ENCODE data around the gene TRIM72.
"Not testable (repeated sequence)": the region's sequence is repeated elsewhere in the genome, so short reads cannot be mapped to it uniquely, and the experiment has no call there.

TRIM72 gene

GRCh38 chr16:31213877-31214707 lies at the start of gene TRIM72:
Gene TRIM72 (plus strand): TSS chr16:31214119. CDS start chr16:31214739, 620 bp downstream.
- DNase-seq (ENCODE audit: low read depth), result no peak

GRCh38 chr16:31167315-31167714 lies 46.6 kb upstream of the TRIM72 start:
- DNase-seq (ENCODE audit: low read depth), result no peak

GRCh38 chr16:31168848-31169247 lies 45.1 kb upstream of the TRIM72 start:
- DNase-seq (ENCODE audit: low read depth), result no peak

GRCh38 chr16:31170048-31170447 lies 43.9 kb upstream of the TRIM72 start:
- DNase-seq (ENCODE audit: low read depth), result not testable (repeated sequence)

GRCh38 chr16:31177136-31177535 lies 36.8 kb upstream of the TRIM72 start:
- peak; percentile 91 for DNase-seq (ENCODE audit: low read depth)

- no peak for DNase-seq (ENCODE audit: low read depth)
These were observed 34.6 kb upstream of the TRIM72 start for GRCh38 chr16:31179219-31179746.

- DNase-seq (ENCODE audit: low read depth), result peak; percentile 76
These were observed 34.0 kb upstream of the TRIM72 start, which contains the start of gene FUS for GRCh38 chr16:31179747-31180459. Gene FUS (plus strand): TSS chr16:31180139. CDS start chr16:31180215, 76 bp downstream.

GRCh38 chr16:31181102-31181830 lies 32.7 kb upstream of the TRIM72 start:
- DNase-seq (ENCODE audit: low read depth), result peak; percentile 48

- DNase-seq (ENCODE audit: low read depth), result no peak
These were observed 31.5 kb upstream of the TRIM72 start for GRCh38 chr16:31182391-31182790.

- no peak for DNase-seq (ENCODE audit: low read depth)
These were observed 30.2 kb upstream of the TRIM72 start for GRCh38 chr16:31183432-31184428.

- no peak for DNase-seq (ENCODE audit: low read depth)
These were observed 29.0 kb upstream of the TRIM72 start for GRCh38 chr16:31184888-31185287.

GRCh38 chr16:31185339-31185738 lies 28.6 kb upstream of the TRIM72 start:
- no peak for DNase-seq (ENCODE audit: low read depth)

- DNase-seq (ENCODE audit: low read depth), result no peak
These were observed 27.7 kb upstream of the TRIM72 start for GRCh38 chr16:31186176-31186575.

- DNase-seq (ENCODE audit: low read depth), result no peak
These were observed 26.8 kb upstream of the TRIM72 start for GRCh38 chr16:31186930-31187807.

GRCh38 chr16:31187808-31188189 lies 26.1 kb upstream of the TRIM72 start:
- no peak for DNase-seq (ENCODE audit: low read depth)

GRCh38 chr16:31188450-31189411 lies 25.2 kb upstream of the TRIM72 start:
- DNase-seq (ENCODE audit: low read depth), result no peak

- no peak for DNase-seq (ENCODE audit: low read depth)
These were observed 24.5 kb upstream of the TRIM72 start for GRCh38 chr16:31189412-31189778.

GRCh38 chr16:31190061-31190460 lies 23.9 kb upstream of the TRIM72 start:
- no peak for DNase-seq (ENCODE audit: low read depth)

Data from amniotic epithelial cell (primary cell).